A673 (cell line): Measurements from ENCODE around the gene DUOX1. TPM values are rescaled to one million over a fixed set of nuclear protein-coding genes. Genes with fewer than 3 reads are reported as not detected.

Experiments used
- BruUV-seq: library from RNA; stranded (reverse); fragments of 400-500 nt; replicated peaks from 2 replicates; lab custom pipeline; 2021; lab: Mats Ljungman, UMichigan
- CTCF ChIA-PET: fragments of 300-600 bp; sonication (Branson Sonifier 250); formaldehyde crosslinking; loops from one replicate; lab custom pipeline; 2022; ENCODE audit warnings: antibody characterized with exemption; lab: Charles Lee
- POLR2A ChIA-PET: fragments of 300-600 bp; sonication (Branson Sonifier 250); formaldehyde crosslinking; loops from one replicate; lab custom pipeline; 2022; ENCODE audit warnings: antibody characterized with exemption; ENCODE audit not compliant: low non-redundant PET; lab: Charles Lee
- DNase-seq: peaks from one replicate; pipeline ENCODE4 v3.0.0-alpha.2; 2015; ENCODE audit warnings: low spot score
- H3K27ac ChIP-seq: fragments of 200-600 bp; sonication (generic); 2 replicates; pipeline ENCODE4 v1.5.1; 2016; ENCODE audit warnings: mixed run types, low read depth, mild to moderate bottlenecking, mixed read lengths, antibody characterized with exemption, low read length; ENCODE audit not compliant: poor library complexity, severe bottlenecking
- H3K27me3 ChIP-seq: fragments of 200-600 bp; sonication (generic); replicated peaks from 2 replicates; pipeline ENCODE4 v1.6.1; 2017; ENCODE audit warnings: mixed run types, low read depth, mild to moderate bottlenecking, mixed read lengths, antibody characterized with exemption, low read length; ENCODE audit not compliant: insufficient read depth, poor library complexity
- H3K36me3 ChIP-seq: fragments of 200-600 bp; sonication (generic); 2 replicates; pipeline ENCODE4 v1.6.1; 2016; ENCODE audit warnings: mixed run types, mild to moderate bottlenecking, mixed read lengths, antibody characterized with exemption, low read length; ENCODE audit not compliant: insufficient read depth, poor library complexity, severe bottlenecking
- H3K4me1 ChIP-seq: fragments of 200-600 bp; sonication (generic); 2 replicates; pipeline ENCODE4 v1.6.1; 2017; ENCODE audit warnings: mixed run types, mild to moderate bottlenecking, mixed read lengths, antibody characterized with exemption, low read length; ENCODE audit not compliant: insufficient read depth, poor library complexity, severe bottlenecking
- H3K4me3 ChIP-seq: fragments of 200-600 bp; sonication (generic); 2 replicates; pipeline ENCODE4 v1.5.1; 2016; ENCODE audit warnings: low read depth, mixed run types, mild to moderate bottlenecking, mixed read lengths, low read length; ENCODE audit not compliant: poor library complexity, severe bottlenecking
- H3K9me3 ChIP-seq: fragments of 200-600 bp; sonication (generic); 2 replicates; pipeline ENCODE4 v1.6.1; 2016; ENCODE audit warnings: mixed run types, low read depth, mild to moderate bottlenecking, mixed read lengths, antibody characterized with exemption, low read length; ENCODE audit not compliant: poor library complexity, severe bottlenecking
- CTCF ChIP-seq: fragments of 300-800, 200-600 bp; sonication (generic); conservative IDR thresholded peaks from 2 replicates; pipeline ENCODE4 v1.5.1; 2017; ENCODE audit warnings: low read depth, mild to moderate bottlenecking, antibody characterized with exemption, low read length, moderate library complexity, mixed read lengths
- EZH2 ChIP-seq: fragments of 200-600 bp; sonication (generic); IDR thresholded peaks from 2 replicates; pipeline ENCODE4 v1.6.1; 2017; ENCODE audit warnings: borderline replicate concordance, low read depth, mild to moderate bottlenecking, mixed read lengths, antibody characterized with exemption, low read length; ENCODE audit not compliant: poor library complexity, severe bottlenecking
- intact Hi-C: fragments of 100-400 bp; cut with micrococcal nuclease; formaldehyde crosslinking; loops from one replicate; pipeline ENCODE4 v1.10.0; 2022; ENCODE audit not compliant: unreplicated experiment
- total RNA-seq: library from RNA; stranded (reverse); gene quantifications from 2 replicates; pipeline ENCODE4 v1.2.3, GENCODE V29; 2021

Gene DUOX1
- total RNA-seq, 1 experiment from 2014 or later: 1.7 TPM

- DNase-seq: peak; percentile 19
- H3K27me3 ChIP-seq: peaks cover 34% of the 10 kb centered on the region
- no peak overlapping the region for H3K4me3 ChIP-seq
- H3K36me3 ChIP-seq: no peaks in the 10 kb centered on the region
- intact Hi-C loops: loop anchor here (10.0 kb wide), 1 partner anchor 526 kb away; no protein-coding TSS in a partner anchor
- no peaks in the 10 kb centered on the region for H3K9me3 ChIP-seq
- no TSS peak for BruUV-seq
- POLR2A ChIA-PET: no interaction called here
- CTCF ChIA-PET: interaction anchor here (0.6 kb wide), 1 partner anchor 29 kb away, joined by 3 read pairs; no protein-coding TSS in a partner anchor
- no peak overlapping the region for H3K27ac ChIP-seq
- peaks cover 8% of the 10 kb centered on the region for H3K4me1 ChIP-seq
- peak; percentile 52 for TF ChIP-seq CTCF
- TF ChIP-seq EZH2: no peak
Observed at GRCh38 chr15:45110256-45110820, 19.5 kb upstream of the DUOX1 start.

- Histone ChIP-seq H3K4me3 (no peak overlapping the region), H3K27ac (no peak overlapping the region), H3K36me3 (no peaks in the 10 kb centered on the region), H3K27me3 (peaks cover 34% of the 10 kb centered on the region), H3K9me3 (no peaks in the 10 kb centered on the region), H3K4me1 (peaks cover 8% of the 10 kb centered on the region)
- intact Hi-C loops: loop anchor here (10.0 kb wide), 1 partner anchor 527 kb away; no protein-coding TSS in a partner anchor
- DNase-seq: no peak
- CTCF ChIA-PET: no interaction called here
- no TSS peak for BruUV-seq
- POLR2A ChIA-PET: no interaction called here
- TF ChIP-seq EZH2: no peak
- no peak for TF ChIP-seq CTCF
Observed at GRCh38 chr15:45111390-45112142, 18.2 kb upstream of the DUOX1 start.

GRCh38 chr15:45112143-45112590 lies 17.6 kb upstream of the DUOX1 start:
- Histone ChIP-seq H3K27ac (no peak overlapping the region), H3K4me3 (peak overlapping the region; percentile 43), H3K27me3 (peaks cover 34% of the 10 kb centered on the region), H3K4me1 (peaks cover 8% of the 10 kb centered on the region), H3K36me3 (no peaks in the 10 kb centered on the region), H3K9me3 (no peaks in the 10 kb centered on the region)
- ChIA-PET CTCF (no interaction called here), POLR2A (no interaction called here)
- peak; percentile 42 for DNase-seq
- BruUV-seq: no TSS peak
- TF ChIP-seq CTCF (no peak), EZH2 (no peak)
- intact Hi-C loops: loop anchor here (10.0 kb wide), 1 partner anchor 527 kb away; no protein-coding TSS in a partner anchor
